Panc1 (cell line): Measurements from ENCODE around the gene PRDX2.

Experiments used
- CTCF ChIP-seq: fragments of 450-650 bp; IDR thresholded peaks from 2 replicates; pipeline ENCODE4 v1.5.1; 2017; ENCODE audit warnings: mild to moderate bottlenecking
- POLR2AphosphoS5 ChIP-seq: IDR thresholded peaks from 2 replicates; pipeline ENCODE4 v1.6.1; 2012; ENCODE audit warnings: mild to moderate bottlenecking, low read depth, low read length, moderate library complexity
- REST ChIP-seq, 2 experiments: IDR thresholded peaks; 2 replicates each; pipeline ENCODE4 v1.6.1; 2011 to 2012; ENCODE audit warnings: low read depth in 2 of 2, control low read depth in 1 of 2, low read length in 1 of 2, mild to moderate bottlenecking in 1 of 2, moderate library complexity in 1 of 2; ENCODE audit not compliant: insufficient read depth in 1 of 2

GRCh38 chr19:12843328-12843727 is 41.7 kb upstream of the PRDX2 start:
- TF ChIP-seq CTCF (no peak), REST (IDR thresholded peaks at IDR 0.05; ENCODE audit: insufficient read depth in 1 of 2, low read depth in 2 of 2, low read length in 1 of 2) (no peak), POLR2AphosphoS5 (no peak)
